GM12875 (cell line): ENCODE results near the gene POFUT2.

Experiments
- H3K4me3 ChIP-seq: one replicate; pipeline ENCODE4 v1.5.1; 2011; ENCODE audit warnings: low read depth, low read length, control low read depth
- TF ChIP-seq, protein P1 (sequence below): IDR thresholded peaks from 2 replicates; pipeline ENCODE4 v1.5.1; 2011; ENCODE audit warnings: low read depth, mild to moderate bottlenecking, control low read depth, inconsistent platforms, low read length, moderate library complexity, borderline replicate concordance; ENCODE audit not compliant: insufficient read depth

POFUT2 gene

DNA sequence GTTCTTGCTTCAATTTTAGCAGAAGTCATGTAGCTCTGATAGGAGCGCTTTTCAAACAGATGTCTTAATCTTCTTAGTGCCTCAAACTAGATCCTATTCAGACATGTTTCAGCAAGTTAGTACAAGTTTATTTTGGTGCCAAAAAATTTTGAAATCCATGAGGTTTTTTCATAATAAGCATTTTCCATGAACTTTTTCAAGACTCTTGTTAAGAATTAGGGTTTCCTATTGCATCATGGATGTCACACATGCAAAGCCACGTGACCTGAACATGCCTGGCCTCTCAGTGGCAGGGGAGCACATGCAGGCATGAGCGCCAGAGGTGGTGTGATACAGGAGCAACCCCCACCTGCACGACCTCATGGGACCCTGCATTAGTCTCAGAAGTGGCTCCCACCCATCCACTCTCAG is 67.6 kb downstream of the POFUT2 start:
- H3K4me3 ChIP-seq: no peak overlapping the region

DNA sequence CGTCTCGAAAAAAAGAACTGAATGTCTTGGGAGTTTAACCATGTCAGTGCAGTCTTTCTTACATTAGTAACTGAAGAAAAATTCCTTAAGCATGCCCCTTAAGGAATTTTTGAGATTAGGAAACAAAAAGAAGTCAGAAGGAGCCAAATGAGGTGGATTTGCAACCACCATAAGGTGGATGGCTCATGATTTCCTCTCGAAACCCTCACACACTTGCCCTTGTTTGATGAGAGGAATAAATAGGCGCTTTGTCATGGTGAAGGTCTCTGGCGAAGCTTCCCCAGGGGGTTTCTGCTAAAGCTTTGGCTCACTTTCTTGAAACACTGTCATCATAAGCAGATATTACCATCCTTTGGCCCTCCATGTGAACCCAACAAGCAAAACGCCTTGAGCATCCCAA is 68.2 kb downstream of the POFUT2 start:
- TF ChIP-seq, protein P1, sequence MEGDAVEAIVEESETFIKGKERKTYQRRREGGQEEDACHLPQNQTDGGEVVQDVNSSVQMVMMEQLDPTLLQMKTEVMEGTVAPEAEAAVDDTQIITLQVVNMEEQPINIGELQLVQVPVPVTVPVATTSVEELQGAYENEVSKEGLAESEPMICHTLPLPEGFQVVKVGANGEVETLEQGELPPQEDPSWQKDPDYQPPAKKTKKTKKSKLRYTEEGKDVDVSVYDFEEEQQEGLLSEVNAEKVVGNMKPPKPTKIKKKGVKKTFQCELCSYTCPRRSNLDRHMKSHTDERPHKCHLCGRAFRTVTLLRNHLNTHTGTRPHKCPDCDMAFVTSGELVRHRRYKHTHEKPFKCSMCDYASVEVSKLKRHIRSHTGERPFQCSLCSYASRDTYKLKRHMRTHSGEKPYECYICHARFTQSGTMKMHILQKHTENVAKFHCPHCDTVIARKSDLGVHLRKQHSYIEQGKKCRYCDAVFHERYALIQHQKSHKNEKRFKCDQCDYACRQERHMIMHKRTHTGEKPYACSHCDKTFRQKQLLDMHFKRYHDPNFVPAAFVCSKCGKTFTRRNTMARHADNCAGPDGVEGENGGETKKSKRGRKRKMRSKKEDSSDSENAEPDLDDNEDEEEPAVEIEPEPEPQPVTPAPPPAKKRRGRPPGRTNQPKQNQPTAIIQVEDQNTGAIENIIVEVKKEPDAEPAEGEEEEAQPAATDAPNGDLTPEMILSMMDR: no peak
- H3K4me3 ChIP-seq: no peak overlapping the region

More for the DNA sequence above, 67.6 kb downstream of the POFUT2 start:
- TF ChIP-seq, protein P1: no peak

DNA sequence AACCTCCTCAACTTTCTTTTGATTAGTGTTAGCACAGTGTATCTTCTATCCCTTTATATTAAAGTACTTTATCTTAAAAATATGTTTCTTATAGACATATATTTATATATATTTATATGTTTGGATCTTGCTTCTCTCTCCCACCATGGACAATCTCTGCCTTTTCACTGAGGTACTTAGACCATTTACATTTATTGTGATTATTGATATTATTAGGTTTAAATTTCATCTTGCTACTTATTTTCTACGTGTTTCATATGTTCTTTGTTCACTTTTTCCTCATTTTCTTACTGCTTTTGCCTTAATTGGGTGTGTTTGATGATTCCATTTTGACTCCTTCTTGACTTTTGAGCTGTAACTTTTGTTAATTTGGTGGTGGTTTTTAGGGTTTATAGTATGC is 70.7 kb downstream of the POFUT2 start:
- H3K4me3 ChIP-seq: no peak overlapping the region
- TF ChIP-seq, protein P1: no peak

DNA sequence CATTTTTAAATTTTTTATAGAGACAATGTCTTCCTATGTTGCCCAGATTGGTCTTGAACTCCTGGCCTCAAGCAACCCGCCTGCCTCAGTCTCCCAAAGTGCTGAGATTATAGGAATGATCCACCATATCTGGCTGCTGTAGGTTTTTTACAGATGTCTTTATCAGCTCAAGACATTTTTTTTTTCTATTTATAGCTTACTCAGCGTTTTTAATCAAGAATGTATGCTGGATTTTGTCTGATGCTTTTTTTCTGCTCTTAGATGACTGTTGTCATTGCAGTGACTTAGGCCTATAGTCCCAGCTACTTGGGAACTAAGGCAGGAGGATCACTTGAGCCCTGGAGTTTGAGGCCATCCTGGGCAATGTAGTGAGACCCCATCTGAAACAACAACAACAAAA is 72.5 kb downstream of the POFUT2 start:
- H3K4me3 ChIP-seq: no peak overlapping the region
- TF ChIP-seq, protein P1: no peak
